Amygdala (tissue), 56 donors: ENCODE measurements around the gene GRID1.
"Not testable (repeated sequence)": the region's sequence is repeated elsewhere in the genome, so short reads cannot be mapped to it uniquely, and the experiment has no call there.

Experiments used
- DNase-seq, 56 donors: peaks; one replicate each; lab custom pipeline; 2025; lab: John Stamatoyannopoulos, UW

The GRID1 gene

GRCh38 chr10:86393362-86393761 lies 26.8 kb upstream of the GRID1 start:
- no peak for DNase-seq

- DNase-seq: no peak
These were observed 26.1 kb upstream of the GRID1 start for GRCh38 chr10:86392723-86393094.

GRCh38 chr10:86391986-86392722 lies 25.6 kb upstream of the GRID1 start:
- DNase-seq: no peak

- no peak for DNase-seq
These were observed 24.7 kb upstream of the GRID1 start for GRCh38 chr10:86391236-86391840.

- no peak for DNase-seq
These were observed 23.9 kb upstream of the GRID1 start for GRCh38 chr10:86390337-86391120.

GRCh38 chr10:86389441-86390193 lies 23.0 kb upstream of the GRID1 start:
- peak in 3 of 56 donors; percentile 17 to 20 (median 20) for DNase-seq

- not testable (repeated sequence) for DNase-seq
These were observed 22.5 kb upstream of the GRID1 start for GRCh38 chr10:86389109-86389440.

- no peak for DNase-seq
These were observed 21.6 kb upstream of the GRID1 start for GRCh38 chr10:86388119-86388704.

- DNase-seq: no peak
These were observed 20.7 kb upstream of the GRID1 start for GRCh38 chr10:86387178-86387794.

- no peak for DNase-seq
These were observed 19.2 kb upstream of the GRID1 start for GRCh38 chr10:86385806-86386205.

GRCh38 chr10:86377797-86378146 lies 11.2 kb upstream of the GRID1 start:
- no peak for DNase-seq

GRCh38 chr10:86376852-86377796 lies 10.5 kb upstream of the GRID1 start:
- DNase-seq: peak in 44 of 56 donors; percentile 23 to 84 (median 56)

GRCh38 chr10:86376403-86376802 lies 9.8 kb upstream of the GRID1 start:
- no peak for DNase-seq

- no peak for DNase-seq
These were observed 8.6 kb upstream of the GRID1 start for GRCh38 chr10:86375204-86375603.

GRCh38 chr10:86374664-86375063 lies 8.1 kb upstream of the GRID1 start:
- DNase-seq: no peak

GRCh38 chr10:86373828-86374227 lies 7.2 kb upstream of the GRID1 start:
- DNase-seq: no peak

GRCh38 chr10:86373251-86373650 lies 6.7 kb upstream of the GRID1 start:
- peak in 1 of 56 donors; percentile 37 for DNase-seq

- no peak for DNase-seq
These were observed 6.2 kb upstream of the GRID1 start for GRCh38 chr10:86372784-86373239.
